ENCODE results near the gene ZNF155.
A peak's percentile ranks its signal among the peaks of the same experiment; 100 is the strongest.

ZNF155 gene

GRCh38 chr19:44010468-44010867 lies 26.5 kb downstream of the ZNF155 start:
- no peaks in the 10 kb centered on the region for H3K27me3 ChIP-seq (ENCODE audit: insufficient read depth, low read length, poor library complexity)
- H2BK120ac ChIP-seq (ENCODE audit: low read depth, low read length) = no peak overlapping the region
- no peak overlapping the region for H2BK5ac ChIP-seq (ENCODE audit: low read length)
- no CpG with 5 or more reads among the region's 5 CpGs for WGBS (ENCODE audit: extremely low coverage, insufficient coverage, low lambda C conversion rate)
- no peak overlapping the region for H3K56ac ChIP-seq (ENCODE audit: low read length)
- H3K36me3 ChIP-seq (ENCODE audit: control insufficient read depth, insufficient read depth, low read length) = peaks cover 8% of the 10 kb centered on the region
- no peaks in the 10 kb centered on the region for H3K4me1 ChIP-seq (ENCODE audit: control insufficient read depth, low read depth, low read length)
- no peak overlapping the region for H3K4ac ChIP-seq (ENCODE audit: low read depth, low read length)
- no peak overlapping the region for H3K23ac ChIP-seq (ENCODE audit: low read length)
- H3K18ac ChIP-seq (ENCODE audit: low read length) = no peak overlapping the region
- H2AK5ac ChIP-seq (ENCODE audit: low read length) = no peak overlapping the region
- no peak overlapping the region for H3K9ac ChIP-seq (ENCODE audit: low read length)
- H4K5ac ChIP-seq (ENCODE audit: low read length) = no peak overlapping the region
- H3K4me3 ChIP-seq (ENCODE audit: low read length) = peak overlapping the region; percentile 21
- no peaks in the 10 kb centered on the region for H3K79me2 ChIP-seq (ENCODE audit: control insufficient read depth, insufficient read depth, low read length)
- DNase-seq = no peak
- H3K27ac ChIP-seq (ENCODE audit: low read depth, low read length) = no peak overlapping the region
- H3K79me1 ChIP-seq (ENCODE audit: low read length) = no peaks in the 10 kb centered on the region
- H3K4me2 ChIP-seq (ENCODE audit: low read length) = no peak overlapping the region
- no peak overlapping the region for H2BK15ac ChIP-seq (replicated peaks; ENCODE audit: low read depth)
- no peak overlapping the region for H4K8ac ChIP-seq (ENCODE audit: low read depth, low read length)

GRCh38 chr19:44019498-44019897 lies 35.5 kb downstream of the ZNF155 start:
- H3K4me3 ChIP-seq (ENCODE audit: low read length) = no peak overlapping the region
- H3K79me2 ChIP-seq (ENCODE audit: control insufficient read depth, insufficient read depth, low read length) = no peaks in the 10 kb centered on the region
- no peak overlapping the region for H4K5ac ChIP-seq (ENCODE audit: low read length)
- H2BK120ac ChIP-seq (ENCODE audit: low read depth, low read length) = no peak overlapping the region
- no peak overlapping the region for H3K4ac ChIP-seq (ENCODE audit: low read depth, low read length)
- no CpG with 5 or more reads among the region's 2 CpGs for whole genome bisulfite sequencing (ENCODE audit: extremely low coverage, insufficient coverage, low lambda C conversion rate)
- H3K27ac ChIP-seq (ENCODE audit: low read depth, low read length) = no peak overlapping the region
- H3K79me1 ChIP-seq (ENCODE audit: low read length) = no peaks in the 10 kb centered on the region
- no peak overlapping the region for H2BK15ac ChIP-seq (replicated peaks; ENCODE audit: low read depth)
- no peak overlapping the region for H3K9ac ChIP-seq (ENCODE audit: low read length)
- no peaks in the 10 kb centered on the region for H3K27me3 ChIP-seq (ENCODE audit: insufficient read depth, low read length, poor library complexity)
- no peak for DNase-seq
- H3K4me1 ChIP-seq (ENCODE audit: control insufficient read depth, low read depth, low read length) = no peaks in the 10 kb centered on the region
- no peak overlapping the region for H2AK5ac ChIP-seq (ENCODE audit: low read length)
- H2BK5ac ChIP-seq (ENCODE audit: low read length) = no peak overlapping the region
- H3K18ac ChIP-seq (ENCODE audit: low read length) = no peak overlapping the region
- H3K56ac ChIP-seq (ENCODE audit: low read length) = no peak overlapping the region
- H3K4me2 ChIP-seq (ENCODE audit: low read length) = no peak overlapping the region
- no peak overlapping the region for H4K8ac ChIP-seq (ENCODE audit: low read depth, low read length)
- no peak overlapping the region for H3K23ac ChIP-seq (ENCODE audit: low read length)
- no peaks in the 10 kb centered on the region for H3K36me3 ChIP-seq (ENCODE audit: control insufficient read depth, insufficient read depth, low read length)

GRCh38 chr19:44021221-44021620 lies 37.2 kb downstream of the ZNF155 start:
- H3K79me2 ChIP-seq (ENCODE audit: control insufficient read depth, insufficient read depth, low read length) = no peaks in the 10 kb centered on the region
- no peak overlapping the region for H3K4me2 ChIP-seq (ENCODE audit: low read length)
- no peak overlapping the region for H3K18ac ChIP-seq (ENCODE audit: low read length)
- H2BK5ac ChIP-seq (ENCODE audit: low read length) = no peak overlapping the region
- H3K23ac ChIP-seq (ENCODE audit: low read length) = no peak overlapping the region
- no peaks in the 10 kb centered on the region for H3K79me1 ChIP-seq (ENCODE audit: low read length)
- H3K4me3 ChIP-seq (ENCODE audit: low read length) = no peak overlapping the region
- H2BK15ac ChIP-seq (replicated peaks; ENCODE audit: low read depth) = no peak overlapping the region
- no peak for DNase-seq
- no peak overlapping the region for H3K4ac ChIP-seq (ENCODE audit: low read depth, low read length)
- no peak overlapping the region for H3K9ac ChIP-seq (ENCODE audit: low read length)
- no peak overlapping the region for H4K8ac ChIP-seq (ENCODE audit: low read depth, low read length)
- no peak overlapping the region for H3K56ac ChIP-seq (ENCODE audit: low read length)
- H2BK120ac ChIP-seq (ENCODE audit: low read depth, low read length) = no peak overlapping the region
- H3K27ac ChIP-seq (ENCODE audit: low read depth, low read length) = no peak overlapping the region
- no peaks in the 10 kb centered on the region for H3K27me3 ChIP-seq (ENCODE audit: insufficient read depth, low read length, poor library complexity)
- peaks cover 2% of the 10 kb centered on the region for H3K4me1 ChIP-seq (ENCODE audit: control insufficient read depth, low read depth, low read length)
- no peaks in the 10 kb centered on the region for H3K36me3 ChIP-seq (ENCODE audit: control insufficient read depth, insufficient read depth, low read length)
- H2AK5ac ChIP-seq (ENCODE audit: low read length) = no peak overlapping the region
- H4K5ac ChIP-seq (ENCODE audit: low read length) = no peak overlapping the region

GRCh38 chr19:44024900-44025216 lies 40.9 kb downstream of the ZNF155 start:
- Histone ChIP-seq H3K9ac (ENCODE audit: low read length) (peak overlapping the region; percentile 68), H4K8ac (ENCODE audit: low read depth, low read length) (peak overlapping the region; percentile 69), H3K4me1 (ENCODE audit: control insufficient read depth, low read depth, low read length) (peaks cover 2% of the 10 kb centered on the region), H3K79me1 (ENCODE audit: low read length) (no peaks in the 10 kb centered on the region), H3K23ac (ENCODE audit: low read length) (no peak overlapping the region), H3K79me2 (ENCODE audit: control insufficient read depth, insufficient read depth, low read length) (no peaks in the 10 kb centered on the region), H3K18ac (ENCODE audit: low read length) (no peak overlapping the region), H3K27ac (ENCODE audit: low read depth, low read length) (no peak overlapping the region), H3K4me2 (ENCODE audit: low read length) (peak overlapping the region; percentile 59), H3K4ac (ENCODE audit: low read depth, low read length) (peak overlapping the region; percentile 24), H2BK15ac (replicated peaks; ENCODE audit: low read depth) (no peak overlapping the region), H2BK120ac (ENCODE audit: low read depth, low read length) (no peak overlapping the region), H3K36me3 (ENCODE audit: control insufficient read depth, insufficient read depth, low read length) (no peaks in the 10 kb centered on the region), H4K5ac (ENCODE audit: low read length) (peak overlapping the region; percentile 97), H3K27me3 (ENCODE audit: insufficient read depth, low read length, poor library complexity) (no peaks in the 10 kb centered on the region), H3K4me3 (ENCODE audit: low read length) (peak overlapping the region; percentile 33), H3K56ac (ENCODE audit: low read length) (peak overlapping the region; percentile 89), H2AK5ac (ENCODE audit: low read length) (no peak overlapping the region), H2BK5ac (ENCODE audit: low read length) (no peak overlapping the region)
- DNase-seq = no peak
- no CpG with 5 or more reads among the region's 4 CpGs for WGBS (ENCODE audit: extremely low coverage, insufficient coverage, low lambda C conversion rate)

- DNase-seq = peak; percentile 87
- peaks cover 2% of the 10 kb centered on the region for H3K4me1 ChIP-seq (ENCODE audit: control insufficient read depth, low read depth, low read length)
- no peaks in the 10 kb centered on the region for H3K27me3 ChIP-seq (ENCODE audit: insufficient read depth, low read length, poor library complexity)
- peak within 1 kb of the TSS; percentile 77 for H3K4me2 ChIP-seq (ENCODE audit: low read length)
- no CpG with 5 or more reads among the region's 37 CpGs for whole genome bisulfite sequencing (ENCODE audit: extremely low coverage, insufficient coverage, low lambda C conversion rate)
- no peak within 1 kb of the TSS for H2BK120ac ChIP-seq (ENCODE audit: low read depth, low read length)
- peak within 1 kb of the TSS; percentile 24 for H3K4ac ChIP-seq (ENCODE audit: low read depth, low read length)
- H3K79me2 ChIP-seq (ENCODE audit: control insufficient read depth, insufficient read depth, low read length) = no peaks in the 10 kb centered on the region
- peak within 1 kb of the TSS; percentile 97 for H4K5ac ChIP-seq (ENCODE audit: low read length)
- H4K8ac ChIP-seq (ENCODE audit: low read depth, low read length) = peak within 1 kb of the TSS; percentile 69
- no peak within 1 kb of the TSS for H2BK15ac ChIP-seq (replicated peaks; ENCODE audit: low read depth)
- H3K56ac ChIP-seq (ENCODE audit: low read length) = peak within 1 kb of the TSS; percentile 94
- H3K27ac ChIP-seq (ENCODE audit: low read depth, low read length) = no peak within 1 kb of the TSS
- H3K79me1 ChIP-seq (ENCODE audit: low read length) = no peaks in the 10 kb centered on the region
- H3K9ac ChIP-seq (ENCODE audit: low read length) = peak within 1 kb of the TSS; percentile 85
- H3K36me3 ChIP-seq (ENCODE audit: control insufficient read depth, insufficient read depth, low read length) = no peaks in the 10 kb centered on the region
- H3K4me3 ChIP-seq (ENCODE audit: low read length) = peak within 1 kb of the TSS; percentile 93
- no peak within 1 kb of the TSS for H2BK5ac ChIP-seq (ENCODE audit: low read length)
- H3K23ac ChIP-seq (ENCODE audit: low read length) = no peak within 1 kb of the TSS
- H2AK5ac ChIP-seq (ENCODE audit: low read length) = no peak within 1 kb of the TSS
- H3K18ac ChIP-seq (ENCODE audit: low read length) = no peak within 1 kb of the TSS
Measured at GRCh38 chr19:44025217-44025936, 41.4 kb downstream of the ZNF155 start, which contains the start of gene ZNF222. ZNF222 (plus strand) TSS chr19:44025379; CDS start chr19:44025437, 58 bp downstream.

- Histone ChIP-seq H3K27me3 (ENCODE audit: insufficient read depth, low read length, poor library complexity) (no peaks in the 10 kb centered on the region), H3K23ac (ENCODE audit: low read length) (no peak overlapping the region), H3K4me1 (ENCODE audit: control insufficient read depth, low read depth, low read length) (peaks cover 2% of the 10 kb centered on the region), H2BK120ac (ENCODE audit: low read depth, low read length) (no peak overlapping the region), H3K27ac (ENCODE audit: low read depth, low read length) (no peak overlapping the region), H3K18ac (ENCODE audit: low read length) (no peak overlapping the region), H4K8ac (ENCODE audit: low read depth, low read length) (no peak overlapping the region), H2BK5ac (ENCODE audit: low read length) (no peak overlapping the region), H4K5ac (ENCODE audit: low read length) (no peak overlapping the region), H3K79me2 (ENCODE audit: control insufficient read depth, insufficient read depth, low read length) (no peaks in the 10 kb centered on the region), H3K9ac (ENCODE audit: low read length) (no peak overlapping the region), H3K4me3 (ENCODE audit: low read length) (no peak overlapping the region), H2AK5ac (ENCODE audit: low read length) (no peak overlapping the region), H2BK15ac (replicated peaks; ENCODE audit: low read depth) (no peak overlapping the region), H3K4me2 (ENCODE audit: low read length) (no peak overlapping the region), H3K36me3 (ENCODE audit: control insufficient read depth, insufficient read depth, low read length) (peaks cover under 1% of the 10 kb centered on the region), H3K4ac (ENCODE audit: low read depth, low read length) (no peak overlapping the region), H3K79me1 (ENCODE audit: low read length) (no peaks in the 10 kb centered on the region), H3K56ac (ENCODE audit: low read length) (no peak overlapping the region)
- no peak for DNase-seq
- no CpG with 5 or more reads among the region's 6 CpGs for WGBS (ENCODE audit: extremely low coverage, insufficient coverage, low lambda C conversion rate)
Measured at GRCh38 chr19:44026622-44027021, 42.6 kb downstream of the ZNF155 start.

Measured in mesendoderm (in vitro differentiated cells).